ENCODE results near the gene NAP1L1. TPM values are rescaled to one million over a fixed set of nuclear protein-coding genes. Genes with fewer than 3 reads are reported as not detected.

Gene NAP1L1
- total and polyA plus RNA-seq, 10 donors: 353 to 533 (median 404) TPM

DNA sequence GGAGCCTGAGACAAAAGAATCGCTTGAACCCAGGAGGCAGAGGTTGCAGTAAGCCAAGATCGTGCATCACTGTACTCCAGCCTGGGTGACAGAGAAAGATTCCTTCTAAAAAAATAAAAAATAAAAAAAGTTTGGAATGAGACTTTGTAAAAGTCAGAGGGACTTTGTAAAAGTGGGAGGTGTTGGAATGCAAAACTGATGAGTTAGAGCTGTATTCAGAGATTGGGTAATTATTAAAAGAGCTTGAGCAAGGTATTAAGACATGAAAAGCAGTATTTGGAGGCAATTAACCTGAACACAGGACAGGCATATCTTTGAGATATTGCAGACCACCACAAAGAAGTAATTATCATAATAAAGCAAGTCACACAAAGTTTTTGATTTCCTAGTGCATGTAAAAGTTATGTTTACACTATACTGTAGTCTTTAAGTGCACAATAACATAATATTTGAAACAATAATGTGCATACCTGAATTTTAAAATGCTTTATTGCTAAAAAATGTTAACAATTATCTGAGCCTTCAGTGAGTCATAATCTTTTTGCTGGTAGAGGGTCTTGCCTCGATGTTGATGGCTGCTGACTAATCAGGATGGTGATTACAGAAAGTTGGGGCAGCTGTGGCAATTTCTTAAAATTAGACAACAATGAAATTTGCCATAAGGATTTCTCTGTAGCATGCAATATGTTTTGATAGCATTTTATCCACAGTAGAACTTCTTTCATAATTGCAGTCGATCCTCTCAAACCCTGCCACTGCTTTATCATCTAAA is 86.0 kb downstream of the NAP1L1 start:
- intact Hi-C loops (cut with DNase I; ENCODE audit: low total_unique reads): no loop called here
- H3K27ac ChIP-seq: no peak overlapping the region
- no peaks in the 10 kb centered on the region for H3K9me3 ChIP-seq
- no peak overlapping the region for H3K4me3 ChIP-seq
- H3K4me1 ChIP-seq: peaks cover 0 to 6% (median 0%) of the 10 kb centered on the region in 6 donors
- H3K27me3 ChIP-seq (replicated peaks in 1 of 7): no peaks in the 10 kb centered on the region
- no peaks in the 10 kb centered on the region for H3K36me3 ChIP-seq
- 84 to 90% (median 85%) methylated on average over 4 of the region's 4 CpGs for WGBS, 5 donors
- DNase-seq: no peak
- TF ChIP-seq, protein P1, sequence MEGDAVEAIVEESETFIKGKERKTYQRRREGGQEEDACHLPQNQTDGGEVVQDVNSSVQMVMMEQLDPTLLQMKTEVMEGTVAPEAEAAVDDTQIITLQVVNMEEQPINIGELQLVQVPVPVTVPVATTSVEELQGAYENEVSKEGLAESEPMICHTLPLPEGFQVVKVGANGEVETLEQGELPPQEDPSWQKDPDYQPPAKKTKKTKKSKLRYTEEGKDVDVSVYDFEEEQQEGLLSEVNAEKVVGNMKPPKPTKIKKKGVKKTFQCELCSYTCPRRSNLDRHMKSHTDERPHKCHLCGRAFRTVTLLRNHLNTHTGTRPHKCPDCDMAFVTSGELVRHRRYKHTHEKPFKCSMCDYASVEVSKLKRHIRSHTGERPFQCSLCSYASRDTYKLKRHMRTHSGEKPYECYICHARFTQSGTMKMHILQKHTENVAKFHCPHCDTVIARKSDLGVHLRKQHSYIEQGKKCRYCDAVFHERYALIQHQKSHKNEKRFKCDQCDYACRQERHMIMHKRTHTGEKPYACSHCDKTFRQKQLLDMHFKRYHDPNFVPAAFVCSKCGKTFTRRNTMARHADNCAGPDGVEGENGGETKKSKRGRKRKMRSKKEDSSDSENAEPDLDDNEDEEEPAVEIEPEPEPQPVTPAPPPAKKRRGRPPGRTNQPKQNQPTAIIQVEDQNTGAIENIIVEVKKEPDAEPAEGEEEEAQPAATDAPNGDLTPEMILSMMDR (IDR thresholded peaks at IDR 0.05 in 8 of 11, conservative IDR thresholded peaks at IDR 0.05 in 3 of 11): no peak
- no peak for TF ChIP-seq POLR2A (IDR thresholded peaks at IDR 0.05)
- no peak for TF ChIP-seq POLR2AphosphoS5 (IDR thresholded peaks at IDR 0.05)

DNA sequence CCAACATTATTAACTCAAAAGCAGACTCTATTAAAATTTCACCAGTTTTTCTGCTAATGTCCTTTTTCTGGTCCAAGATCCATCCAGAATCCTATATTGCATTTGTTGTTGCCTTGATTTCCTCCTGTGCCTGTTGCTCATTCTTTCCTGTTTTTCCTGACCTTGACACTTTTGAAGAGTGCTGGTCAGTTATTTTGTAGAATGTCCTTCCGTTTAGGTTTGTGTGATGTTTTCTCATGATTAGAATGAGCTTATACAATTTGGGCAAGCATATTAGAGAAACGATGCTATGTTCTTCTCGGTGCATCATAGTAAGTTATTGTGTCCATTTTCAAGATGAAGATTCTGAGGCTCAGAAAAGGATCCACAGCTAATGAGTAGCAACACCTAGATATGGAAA is 86.8 kb downstream of the NAP1L1 start:
- no peak overlapping the region for H3K4me3 ChIP-seq
- H3K27me3 ChIP-seq (replicated peaks in 1 of 7): no peaks in the 10 kb centered on the region
- peak overlapping the region in 2 of 8 donors; percentile 7 to 16 for H3K27ac ChIP-seq
- TF ChIP-seq POLR2A (IDR thresholded peaks at IDR 0.05) (no peak), POLR2AphosphoS5 (IDR thresholded peaks at IDR 0.05) (no peak)
- TF ChIP-seq, protein P1 (IDR thresholded peaks at IDR 0.05 in 8 of 11, conservative IDR thresholded peaks at IDR 0.05 in 3 of 11): no peak
- H3K36me3 ChIP-seq: no peaks in the 10 kb centered on the region
- intact Hi-C loops (cut with DNase I; ENCODE audit: low total_unique reads): no loop called here
- H3K4me1 ChIP-seq: peaks cover 0 to 6% (median 0%) of the 10 kb centered on the region in 6 donors
- no peak for DNase-seq
- no peaks in the 10 kb centered on the region for H3K9me3 ChIP-seq
- WGBS, 5 donors: 72 to 86% (median 75%) methylated on average over 3 of the region's 3 CpGs

DNA sequence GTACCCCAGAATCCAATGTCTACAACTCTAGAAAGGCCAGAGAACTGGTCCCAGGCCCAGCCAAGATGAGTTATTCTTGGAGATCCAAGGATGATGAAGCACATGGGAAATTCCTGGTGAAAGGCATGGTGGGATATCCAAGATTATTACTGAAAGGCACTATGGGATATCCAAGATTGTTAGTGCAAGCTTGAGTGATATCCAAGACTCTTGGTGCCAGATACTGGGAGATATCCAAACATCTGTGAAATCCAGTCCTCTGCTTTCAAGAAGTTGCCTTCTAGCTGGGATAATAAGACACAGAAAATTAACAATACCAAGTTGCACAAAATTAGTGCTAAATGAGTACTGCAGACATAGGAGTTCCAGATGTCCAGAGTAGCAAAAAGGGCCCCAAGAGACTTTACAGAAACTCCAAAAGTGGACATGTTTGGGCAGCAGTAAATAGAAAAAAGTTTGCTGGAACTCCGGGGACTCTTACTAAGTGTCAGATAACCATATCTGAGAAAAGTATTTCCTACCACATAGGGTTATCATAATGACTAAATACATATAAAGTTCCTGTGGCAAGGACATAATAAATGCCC is 87.5 kb downstream of the NAP1L1 start:
- no peaks in the 10 kb centered on the region for H3K9me3 ChIP-seq
- TF ChIP-seq POLR2AphosphoS5 (IDR thresholded peaks at IDR 0.05) (no peak), POLR2A (IDR thresholded peaks at IDR 0.05) (no peak)
- TF ChIP-seq, protein P1 (IDR thresholded peaks at IDR 0.05 in 8 of 11, conservative IDR thresholded peaks at IDR 0.05 in 3 of 11): no peak
- peak overlapping the region in 1 of 8 donors; percentile 7 for H3K27ac ChIP-seq
- H3K4me1 ChIP-seq: peaks cover 0 to 6% (median 0%) of the 10 kb centered on the region in 6 donors
- WGBS, 5 donors: 29 to 65% (median 48%) methylated on average over 1 of the region's 1 CpG
- DNase-seq: no peak
- no peaks in the 10 kb centered on the region for H3K36me3 ChIP-seq
- intact Hi-C loops (cut with DNase I; ENCODE audit: low total_unique reads): no loop called here
- H3K27me3 ChIP-seq (replicated peaks in 1 of 7): no peaks in the 10 kb centered on the region
- no peak overlapping the region for H3K4me3 ChIP-seq

DNA sequence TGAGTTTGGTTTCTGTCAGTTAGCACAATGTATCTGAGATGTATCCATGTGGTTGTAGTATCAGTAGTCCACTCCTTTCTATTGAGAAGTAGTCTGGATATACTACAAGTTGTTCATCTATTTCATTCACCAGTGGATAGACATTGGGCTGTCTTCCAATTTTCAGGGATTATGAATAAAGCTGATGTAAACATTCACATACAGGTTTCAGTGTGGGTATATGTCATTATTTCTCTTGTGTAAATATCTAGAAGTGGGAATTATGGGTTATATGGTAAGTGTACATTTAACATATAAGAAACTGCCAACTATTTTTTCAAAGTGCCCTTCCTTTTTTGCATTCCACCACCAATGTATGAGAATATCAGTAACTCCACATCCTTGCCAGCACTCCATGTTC is 88.8 kb downstream of the NAP1L1 start:
- TF ChIP-seq POLR2A (IDR thresholded peaks at IDR 0.05): no peak
- no peak for TF ChIP-seq POLR2AphosphoS5 (IDR thresholded peaks at IDR 0.05)
- TF ChIP-seq, protein P1 (IDR thresholded peaks at IDR 0.05 in 8 of 11, conservative IDR thresholded peaks at IDR 0.05 in 3 of 11): no peak
- H3K4me1 ChIP-seq: peaks cover 0 to 6% (median 0%) of the 10 kb centered on the region in 6 donors
- no peaks in the 10 kb centered on the region for H3K36me3 ChIP-seq
- intact Hi-C loops (cut with DNase I; ENCODE audit: low total_unique reads): no loop called here
- H3K27me3 ChIP-seq (replicated peaks in 1 of 7): peaks cover 0 to under 1% (median 0%) of the 10 kb centered on the region in 7 donors
- no peak overlapping the region for H3K4me3 ChIP-seq
- no peaks in the 10 kb centered on the region for H3K9me3 ChIP-seq
- no peak overlapping the region for H3K27ac ChIP-seq
- no peak for DNase-seq
